ENCODE results near the gene FAM210A.

The FAM210A gene

DNA sequence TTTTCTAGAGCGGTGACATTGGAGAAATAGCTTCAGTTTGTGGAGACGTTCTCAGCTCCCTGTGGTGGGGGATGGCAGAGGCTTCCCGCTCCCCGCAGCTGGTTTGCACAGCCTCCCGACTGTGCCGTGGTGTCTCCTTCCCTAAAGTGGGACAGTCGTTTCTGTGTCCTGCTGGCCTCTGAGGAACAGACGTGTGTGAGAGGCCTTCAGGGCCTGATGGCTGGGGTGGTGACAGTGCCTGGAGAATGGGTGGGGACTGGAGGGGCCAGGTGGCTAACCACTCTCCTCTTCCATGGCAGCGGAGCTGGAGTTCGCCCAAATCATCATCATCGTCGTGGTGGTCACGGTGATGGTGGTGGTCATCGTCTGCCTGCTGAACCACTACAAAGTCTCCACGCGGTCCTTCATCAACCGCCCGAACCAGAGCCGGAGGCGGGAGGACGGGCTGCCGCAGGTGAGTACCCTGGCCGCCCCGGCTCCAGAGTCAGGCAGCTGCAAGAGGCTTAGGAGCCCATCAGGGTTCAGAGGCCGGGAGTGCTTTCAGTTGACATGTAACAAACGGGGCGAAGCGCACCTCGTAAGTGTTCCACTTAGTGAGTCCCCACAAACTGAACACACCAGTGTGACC is 105.4 kb downstream of the FAM210A start:
- DNase-seq, result no peak

DNA sequence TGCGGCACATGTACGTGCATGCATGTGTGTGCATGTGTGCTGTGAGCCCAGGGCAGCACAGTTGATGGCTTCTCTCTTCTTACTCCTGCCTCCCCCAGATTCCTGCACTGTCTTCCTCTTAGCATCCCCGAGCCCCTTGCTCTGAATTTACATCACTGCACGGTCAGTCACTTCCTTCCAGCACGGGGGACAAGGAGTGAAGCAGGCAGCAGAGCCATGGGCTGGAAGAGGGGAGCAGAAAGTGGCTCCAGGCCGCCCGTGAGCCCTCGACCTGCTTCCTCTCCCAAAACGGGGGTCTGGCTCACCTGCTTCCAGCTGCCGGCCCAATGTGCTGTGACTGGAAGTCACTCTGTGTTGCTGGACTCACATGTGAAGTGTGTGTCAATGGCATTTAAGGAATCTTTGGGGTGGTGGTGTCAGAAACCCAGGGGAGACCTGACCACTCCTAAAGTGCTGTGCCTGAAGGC is 106.1 kb downstream of the FAM210A start:
- DNase-seq, result no peak

DNA sequence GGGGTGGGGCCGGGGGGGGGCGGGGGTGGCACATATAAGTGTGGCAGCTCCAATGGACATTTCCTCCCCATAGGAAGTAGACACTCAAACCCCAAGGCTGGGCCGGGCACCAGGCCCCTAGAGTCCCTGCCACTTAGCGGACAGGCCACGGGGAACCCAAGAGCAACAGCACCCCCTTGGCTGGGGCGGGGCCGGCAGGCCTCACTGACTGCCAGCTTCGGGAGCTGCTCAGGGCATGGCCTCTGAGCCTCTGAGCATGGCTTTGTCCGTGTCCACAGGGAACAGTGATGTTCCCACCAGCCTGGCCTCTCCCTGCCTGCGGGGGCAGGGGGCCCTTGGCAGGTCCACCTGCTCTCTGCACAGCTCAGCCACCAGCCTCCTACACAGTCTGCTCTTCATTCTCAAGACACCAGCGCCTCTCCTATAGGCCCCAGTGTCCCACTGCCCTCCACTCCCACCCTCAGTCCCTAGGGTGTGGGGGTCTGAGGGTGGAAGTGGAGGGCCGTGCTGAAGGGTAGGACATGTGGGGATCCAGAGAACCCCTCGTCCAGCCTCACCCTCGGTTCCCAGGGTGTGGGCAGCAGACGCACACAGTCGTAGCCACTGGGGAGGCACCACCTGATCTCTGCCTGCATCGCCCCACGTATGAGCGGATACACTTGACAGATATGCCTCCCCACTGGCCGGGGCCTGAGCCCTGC is 106.7 kb downstream of the FAM210A start:
- DNase-seq, result no peak

DNA sequence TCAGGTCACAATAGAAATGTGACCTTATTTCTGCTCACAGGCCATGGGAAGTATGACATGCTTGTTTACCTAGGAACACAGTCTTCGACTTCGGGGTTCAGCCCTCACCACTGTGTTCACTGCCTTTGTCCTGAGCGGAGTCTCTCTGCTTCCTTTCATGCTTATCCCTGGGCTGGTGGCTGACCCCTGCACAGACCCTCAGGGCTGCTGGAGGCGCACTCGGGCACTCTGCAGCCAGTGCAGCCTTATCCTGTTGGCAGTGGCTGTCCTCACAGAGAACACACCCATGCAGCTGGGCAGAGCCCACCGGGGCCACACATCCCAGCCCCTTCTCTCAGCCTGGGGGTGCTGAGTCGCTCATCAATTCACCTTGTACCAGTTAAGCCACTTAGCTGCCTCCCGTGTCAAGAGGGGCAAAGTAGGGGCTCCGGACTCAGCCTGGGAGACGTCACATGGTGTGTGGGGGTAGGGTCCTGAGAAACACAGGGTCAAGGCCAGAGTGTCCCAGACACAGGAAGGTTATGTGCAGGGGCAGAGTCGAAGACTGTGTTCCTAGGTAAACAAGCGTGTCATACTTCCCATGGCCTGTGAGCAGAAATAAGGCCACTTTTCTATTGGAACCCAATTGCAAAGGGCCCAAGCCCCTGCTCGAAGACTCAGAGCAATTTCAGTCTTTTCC is 107.5 kb downstream of the FAM210A start:
- no peak for DNase-seq

DNA sequence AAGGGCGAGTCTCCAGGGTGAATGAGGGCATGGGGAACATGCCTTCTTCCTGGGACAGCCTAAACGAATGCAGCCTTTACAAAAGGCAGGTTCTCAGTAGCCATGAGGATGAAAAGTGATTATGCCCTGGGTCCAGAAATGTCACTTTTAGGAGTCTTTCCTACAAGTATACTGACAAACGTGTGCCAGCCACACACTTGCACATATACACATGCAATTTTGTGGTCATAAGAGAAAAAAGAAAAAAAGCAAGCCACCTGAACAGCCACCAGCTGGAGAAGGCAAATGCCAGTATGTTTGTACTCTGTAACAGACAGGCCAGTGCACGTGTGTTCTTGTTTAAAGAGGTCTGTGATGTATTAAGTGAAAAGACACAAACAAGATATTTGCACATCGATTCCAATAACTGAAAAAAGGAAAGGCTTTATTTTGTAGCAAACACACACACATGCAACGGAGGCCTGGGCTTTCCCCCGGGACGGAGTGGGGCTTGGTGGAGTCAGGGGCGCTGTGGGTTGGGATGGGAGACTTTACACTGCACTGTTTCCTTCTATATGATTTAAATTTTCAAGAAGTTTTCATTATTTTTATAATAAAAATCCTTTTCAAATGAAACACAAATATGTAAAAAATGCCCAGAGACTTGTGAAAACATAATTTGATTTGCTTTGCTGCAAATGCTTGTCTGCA is 108.4 kb downstream of the FAM210A start:
- no peak for DNase-seq

GRCh38 chr18:13616525-13617035 is 109.8 kb downstream of the FAM210A start:
- DNase-seq, result no peak

- DNase-seq, result peak in 1 of 2 donors; percentile 20
Observed at GRCh38 chr18:13616041-13616440, 110.3 kb downstream of the FAM210A start.

DNA sequence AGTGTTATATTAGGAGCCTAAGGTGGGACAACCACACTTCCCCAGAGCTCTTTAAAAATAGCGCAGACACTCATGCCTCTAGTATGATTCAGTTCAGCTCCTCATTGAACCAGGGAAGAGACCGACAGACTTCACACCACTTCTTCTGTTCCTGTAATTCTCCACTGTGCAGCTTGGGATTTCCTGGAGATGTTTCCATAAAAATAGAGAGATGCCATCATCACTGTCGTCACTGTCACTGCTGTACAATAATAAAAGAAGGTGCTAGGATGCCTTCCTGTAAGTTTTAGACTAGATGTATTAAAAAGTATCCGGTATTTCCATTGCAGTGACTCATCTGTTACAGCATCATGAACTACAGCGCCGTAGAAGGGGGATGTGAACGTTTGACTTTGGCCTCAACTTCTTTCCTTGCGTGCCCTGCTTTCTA is 110.9 kb downstream of the FAM210A start:
- no peak for DNase-seq

DNA sequence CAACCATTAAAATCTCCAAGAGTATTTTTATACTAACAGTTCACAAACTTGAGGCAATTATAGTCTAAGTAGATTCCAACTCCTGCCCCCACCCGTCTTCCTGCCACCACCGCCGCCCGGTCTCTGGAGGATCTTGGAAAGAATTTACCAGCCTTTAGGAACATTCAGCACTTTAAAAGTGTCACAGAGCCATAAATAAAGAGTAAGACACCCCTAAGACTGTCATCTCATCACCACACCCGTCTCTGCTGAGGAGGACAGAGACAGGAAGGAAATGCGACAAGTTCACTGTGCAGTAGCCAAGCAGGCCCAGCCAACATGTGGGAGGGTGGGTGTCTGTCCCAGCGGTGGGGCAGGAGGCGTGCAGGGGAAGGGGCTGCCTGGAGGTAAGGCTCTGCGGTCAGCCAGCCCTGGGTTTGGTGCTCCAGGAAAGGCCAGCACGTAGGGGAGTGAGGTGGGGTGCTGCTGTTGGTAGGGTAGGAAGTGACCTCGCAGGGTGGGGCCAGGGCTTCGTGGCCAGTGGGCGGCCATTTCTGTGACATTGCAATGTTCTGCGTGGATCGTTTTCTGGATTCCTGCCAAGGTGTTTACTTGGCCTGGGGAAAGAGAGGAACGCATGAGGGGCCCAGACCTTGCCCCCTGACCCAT is 111.6 kb downstream of the FAM210A start:
- DNase-seq, result peak in 1 of 2 donors; percentile 29

GRCh38 chr18:13613591-13614501 is 112.5 kb downstream of the FAM210A start:
- no peak for DNase-seq
